NK-92 (cell line): ENCODE measurements around the gene DDAH2.

Experiments
- DNase-seq: peaks from one replicate; lab custom pipeline; 2025; ENCODE audit not compliant: unreplicated experiment; lab: John Stamatoyannopoulos, UW

The DDAH2 gene

GRCh38 chr6:31728767-31729514 is at the start of gene DDAH2:
DDAH2 (minus strand) TSS chr6:31729299; CDS start chr6:31729161, 138 bp downstream.
- DNase-seq: no peak

DNA sequence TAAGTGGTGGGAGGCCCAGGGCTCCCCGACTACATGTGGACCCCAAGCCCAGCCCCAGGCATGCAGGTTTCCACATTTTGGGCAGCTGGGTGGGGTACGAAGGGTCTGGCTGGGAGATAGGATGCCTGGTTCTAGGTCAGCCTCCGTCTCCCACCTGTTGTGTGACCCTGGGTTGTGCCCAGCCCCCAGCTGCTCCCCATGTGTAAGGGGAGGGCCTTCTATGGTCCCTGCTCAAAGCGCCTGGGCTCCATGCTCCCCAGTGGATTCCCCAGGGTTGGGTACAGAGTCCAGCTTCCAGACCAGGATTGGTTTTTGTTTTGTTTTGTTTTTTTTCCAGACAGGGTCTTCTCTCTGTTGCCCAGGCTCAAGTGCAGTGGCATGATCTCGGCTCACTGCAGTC is 49.1 kb upstream of the DDAH2 start:
- no peak for DNase-seq

GRCh38 chr6:31777667-31778050 is 48.6 kb upstream of the DDAH2 start:
- no peak for DNase-seq

DNA sequence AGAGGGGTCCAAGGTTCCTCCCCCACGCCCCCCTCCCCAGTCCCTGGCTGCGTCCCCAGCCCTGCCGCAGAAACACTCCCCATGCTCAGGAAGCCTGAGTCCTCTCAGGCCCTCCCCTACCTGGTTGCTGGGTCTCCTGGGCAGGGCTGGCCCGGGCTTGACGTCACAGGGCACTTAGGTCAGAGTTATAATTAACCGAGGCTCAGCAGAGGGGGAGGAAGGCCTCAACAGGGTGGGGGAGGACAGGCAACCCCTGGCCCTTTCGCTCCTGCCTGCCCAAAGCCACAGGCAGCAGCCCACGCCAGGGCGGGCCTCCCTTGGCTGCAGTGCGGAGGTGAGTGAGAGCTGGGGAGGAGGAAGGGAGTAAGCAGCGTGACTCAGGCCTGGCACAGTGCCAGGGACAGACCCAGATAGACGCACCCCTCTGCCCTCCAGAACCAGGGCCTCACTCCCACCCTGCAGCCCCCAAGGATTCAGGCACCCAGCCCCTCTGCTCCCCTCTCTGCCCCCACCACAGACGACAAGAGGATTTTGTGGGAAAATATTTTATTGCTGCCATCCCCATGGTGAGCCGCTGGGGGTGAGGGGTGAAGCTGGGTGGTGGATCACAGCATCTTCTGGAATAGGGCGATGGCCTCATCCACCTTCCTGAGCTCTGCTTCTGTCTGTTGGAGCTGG is 48.0 kb upstream of the DDAH2 start, which contains the start of gene VWA7:
Gene VWA7, minus strand, starts transcription at position 340 of the 678 bp plus-strand sequence. CDS start 549 bp downstream, outside the sequence.
- no peak for DNase-seq

DNA sequence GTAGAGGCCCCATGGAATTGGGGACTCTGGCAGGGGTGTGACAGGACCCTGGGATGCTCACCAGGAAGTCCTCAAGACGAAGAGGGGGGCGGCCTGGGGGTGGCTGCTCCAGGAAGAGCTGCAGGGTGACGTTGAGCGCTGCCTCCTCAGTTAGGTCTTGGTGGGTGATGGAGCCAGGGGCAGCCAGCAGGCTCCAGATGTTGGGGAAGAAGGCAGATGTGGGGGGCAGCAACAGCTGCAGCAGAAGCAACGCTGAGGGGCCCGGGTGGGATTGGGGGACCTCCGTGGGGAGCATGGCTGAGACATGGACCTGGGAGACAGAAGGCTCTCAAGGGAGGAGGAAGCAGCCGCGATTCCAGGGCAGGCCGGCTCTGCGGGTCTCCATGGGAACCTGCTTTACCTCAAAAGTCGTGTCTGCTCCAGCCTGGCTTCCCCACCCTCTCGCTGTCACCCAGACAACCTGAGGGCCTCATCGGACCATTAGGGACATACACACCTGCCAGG is 47.4 kb upstream of the DDAH2 start:
- no peak for DNase-seq

DNA sequence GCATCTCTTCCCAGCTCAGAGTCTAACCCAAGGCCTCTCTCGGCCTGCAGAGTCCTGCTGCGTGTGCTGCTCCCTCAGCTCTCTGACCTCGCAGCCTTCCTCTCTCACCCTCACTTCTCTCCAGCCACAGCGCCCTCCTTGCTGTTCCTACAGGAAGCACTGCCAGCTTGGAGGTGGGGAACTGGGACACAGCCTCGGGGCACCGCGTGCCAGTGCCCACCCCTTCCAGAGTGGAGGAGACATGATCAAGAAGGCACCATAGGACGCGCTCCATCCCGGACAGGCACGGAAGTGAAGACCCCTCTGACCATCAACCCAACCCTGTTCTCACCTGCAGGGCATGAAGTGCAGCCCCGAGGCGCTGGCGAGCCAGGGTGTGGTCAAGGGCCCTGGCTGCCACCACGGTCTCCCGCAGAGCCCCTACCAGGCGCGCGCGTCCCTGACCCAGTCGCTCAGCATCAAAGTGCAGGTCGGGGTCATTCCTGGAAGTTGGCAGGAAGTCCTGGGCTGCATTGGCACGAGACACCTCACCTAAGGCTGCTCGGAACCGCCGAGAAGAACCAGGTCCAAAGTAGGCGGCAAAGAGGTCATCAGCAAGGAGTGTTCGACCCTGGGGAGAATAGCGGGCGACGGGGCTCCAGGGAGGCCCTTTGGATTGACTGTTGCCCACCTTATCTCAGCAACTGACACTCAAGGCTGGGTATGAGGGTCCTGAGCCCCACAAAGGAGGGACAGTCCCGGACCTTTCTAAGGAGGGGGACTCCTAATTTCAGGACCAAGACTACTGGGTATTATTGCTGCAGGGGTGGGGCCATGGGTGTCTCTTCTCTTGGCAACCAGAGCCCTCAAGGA is 46.8 kb upstream of the DDAH2 start:
- DNase-seq: no peak

- no peak for DNase-seq
Observed at GRCh38 chr6:31775184-31775583, 46.1 kb upstream of the DDAH2 start.

GRCh38 chr6:31771992-31772358 is 42.9 kb upstream of the DDAH2 start:
- DNase-seq: no peak

GRCh38 chr6:31770860-31771259 is 41.8 kb upstream of the DDAH2 start:
- no peak for DNase-seq

DNA sequence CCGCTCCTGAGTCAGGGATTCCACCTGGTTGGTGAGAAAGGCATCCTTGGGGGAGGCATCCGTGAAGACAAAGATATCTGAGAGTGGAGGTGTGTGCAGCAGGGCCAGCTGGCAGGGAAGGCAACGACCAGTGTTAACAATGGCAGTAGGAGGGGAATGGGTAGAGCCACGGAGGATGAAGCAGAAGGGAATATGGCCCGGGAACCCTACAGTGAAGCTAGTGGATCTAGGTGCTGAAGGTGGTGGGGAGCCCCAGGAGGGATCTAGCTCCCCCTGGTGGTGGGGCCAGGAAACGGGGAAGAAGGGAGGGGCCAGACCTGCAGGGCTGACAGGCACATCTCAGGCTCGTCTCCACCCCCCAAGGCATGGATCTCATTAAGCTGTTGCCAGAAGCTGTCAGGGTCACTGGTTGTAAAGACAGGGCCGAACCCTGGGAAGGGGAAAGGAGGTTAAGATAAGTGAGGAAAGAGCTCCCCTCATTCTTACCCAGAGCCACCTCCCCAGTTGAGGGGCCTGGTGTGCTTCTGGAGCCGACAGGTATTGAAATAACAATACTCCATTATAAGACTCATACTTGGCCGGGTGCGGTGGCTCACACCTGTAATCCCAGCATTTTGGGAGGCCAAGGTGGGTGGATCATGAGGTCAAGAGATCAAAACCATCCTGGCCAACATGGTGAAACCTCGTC is 40.7 kb upstream of the DDAH2 start:
- DNase-seq: no peak

DNA sequence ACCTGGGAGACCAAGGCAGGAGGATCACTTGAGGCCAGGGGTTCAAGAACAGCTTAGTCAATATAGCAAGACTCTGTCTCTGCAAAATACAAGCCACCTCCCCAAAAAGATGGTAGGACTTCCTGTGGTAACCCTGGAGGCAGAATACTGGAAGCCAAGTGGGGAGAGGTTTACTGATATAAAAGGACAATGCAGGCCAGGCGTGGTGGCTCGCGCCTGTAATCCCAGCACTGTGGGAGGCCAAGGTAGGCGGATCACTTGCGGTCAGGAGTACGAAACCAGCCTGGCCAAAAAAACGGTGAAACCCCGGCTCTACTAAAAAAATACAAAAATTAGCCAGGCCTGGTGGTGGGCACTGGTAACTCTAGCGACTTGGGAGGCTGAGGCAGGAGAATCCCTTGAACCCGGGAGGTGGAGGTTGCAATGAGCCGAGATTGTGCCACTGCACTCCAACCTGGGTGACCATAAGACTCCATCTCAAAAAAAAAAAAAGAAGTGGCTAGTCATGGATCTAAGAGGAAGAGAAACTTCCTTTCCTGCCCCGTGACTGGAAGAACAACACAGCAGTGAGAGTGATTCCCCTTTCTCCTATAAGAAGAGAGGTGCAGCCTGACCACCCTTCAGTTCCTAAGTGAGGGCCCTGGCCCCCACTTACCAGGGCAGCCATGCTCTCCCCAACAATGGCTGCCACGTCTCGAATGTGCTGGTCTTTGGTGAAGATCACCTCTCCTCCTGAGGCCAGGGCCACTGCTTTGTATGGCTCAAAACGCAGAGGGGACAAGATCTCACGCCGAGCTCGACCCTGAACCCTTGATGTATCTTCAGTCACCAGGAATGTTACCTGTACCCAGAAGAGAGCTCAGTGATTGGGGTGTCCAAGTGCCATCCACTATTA is 39.5 kb upstream of the DDAH2 start:
- no peak for DNase-seq

- DNase-seq: no peak
Observed at GRCh38 chr6:31767096-31767645, 38.1 kb upstream of the DDAH2 start.

- no peak for DNase-seq
Observed at GRCh38 chr6:31765910-31766794, 37.1 kb upstream of the DDAH2 start.

GRCh38 chr6:31765559-31765909 is 36.4 kb upstream of the DDAH2 start:
- no peak for DNase-seq

- DNase-seq: no peak
Observed at GRCh38 chr6:31764198-31764597, 35.1 kb upstream of the DDAH2 start.

- DNase-seq: no peak
Observed at GRCh38 chr6:31763619-31763940, 34.5 kb upstream of the DDAH2 start.

GRCh38 chr6:31762878-31763618 is 33.9 kb upstream of the DDAH2 start:
- no peak for DNase-seq

DNA sequence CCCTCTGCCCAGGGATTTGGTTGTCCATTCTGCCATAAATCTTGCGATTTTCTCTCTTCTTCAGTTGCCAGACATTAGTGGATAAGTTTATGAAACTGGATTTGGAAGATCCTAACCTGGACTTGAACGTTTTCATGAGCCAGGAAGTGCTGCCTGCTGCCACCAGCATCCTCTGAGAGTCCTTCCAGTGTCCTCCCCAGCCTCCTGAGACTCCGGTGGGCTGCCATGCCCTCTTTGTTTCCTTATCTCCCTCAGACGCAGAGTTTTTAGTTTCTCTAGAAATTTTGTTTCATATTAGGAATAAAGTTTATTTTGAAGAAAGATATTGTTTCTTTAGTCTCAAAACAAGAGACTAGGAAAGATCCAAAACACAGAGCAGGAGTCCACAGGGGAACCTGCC is 33.3 kb upstream of the DDAH2 start, which contains the start of gene SAPCD1:
Gene SAPCD1, plus strand, starts transcription at position 301 of the 400 bp plus-strand sequence. CDS start 399 bp downstream, outside the sequence.
- no peak for DNase-seq
